Measurements from ENCODE around the gene PHPT1. TPM values are rescaled to one million over a fixed set of nuclear protein-coding genes. Genes with fewer than 3 reads are reported as not detected.
"Not testable (repeated sequence)": the region's sequence is repeated elsewhere in the genome, so short reads cannot be mapped to it uniquely, and the experiment has no call there.

Gene PHPT1
- polyA plus RNA-seq, 4 donors = 111 to 337 (median 169) TPM

DNA sequence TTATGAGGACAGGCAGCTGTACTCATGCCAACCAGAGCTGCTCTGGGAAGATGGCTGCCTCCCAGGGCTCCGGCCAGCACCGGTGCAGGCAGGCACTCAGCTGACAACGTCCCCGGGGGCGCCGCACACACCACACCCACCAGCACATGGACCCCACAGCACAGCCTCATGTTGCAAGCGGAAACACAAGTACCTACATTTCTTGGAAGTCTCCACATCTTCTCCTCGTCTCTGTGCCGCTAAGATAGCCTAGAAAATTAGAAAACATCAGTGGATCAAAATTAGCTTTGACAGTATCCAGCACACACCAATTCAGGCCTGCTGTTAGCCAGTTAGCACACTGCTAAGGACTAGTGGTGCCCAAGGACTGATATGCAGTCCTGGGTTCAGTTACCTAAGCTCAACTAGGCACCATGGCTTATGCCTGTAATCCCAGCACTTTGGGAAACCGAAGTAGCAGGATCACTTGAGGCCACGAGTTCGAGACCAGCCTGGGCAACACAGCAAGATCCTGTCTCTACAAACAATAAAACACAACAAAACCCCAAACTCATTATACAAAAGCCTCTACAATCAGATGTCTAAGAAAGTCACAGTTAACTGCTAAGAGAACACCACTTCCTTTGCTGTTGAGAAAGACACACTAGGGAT, 14.5 kb downstream of the PHPT1 start:
- DNase-seq = peak in 1 of 2 donors; percentile 14
- Histone ChIP-seq H3K27me3 (ENCODE audit: control insufficient read depth in 3 of 3, insufficient read depth in 3 of 3, low read length in 3 of 3) (no peaks in the 10 kb centered on the region), H3K4me1 (ENCODE audit: control insufficient read depth in 3 of 3, insufficient read depth in 2 of 3, low read depth in 1 of 3, low read length in 2 of 3) (peaks cover 3 to 33% (median 6%) of the 10 kb centered on the region in 3 donors), H3K27ac (ENCODE audit: low read depth in 1 of 3, low read length in 2 of 3) (peak overlapping the region in 2 of 3 donors; percentile 25 to 51), H3K9me3 (ENCODE audit: control insufficient read depth in 2 of 2, insufficient read depth in 1 of 2, low read depth in 1 of 2, low read length in 1 of 2) (peaks cover 0 to 14% of the 10 kb centered on the region in 2 donors), H3K36me3 (ENCODE audit: control insufficient read depth in 3 of 3, insufficient read depth in 2 of 3, low read depth in 1 of 3, low read length in 3 of 3) (peaks cover 6 to 67% (median 21%) of the 10 kb centered on the region in 3 donors), H3K4me3 (ENCODE audit: low read depth in 1 of 3, low read length in 3 of 3) (no peak overlapping the region)
- no peak for FAIRE-seq
- WGBS, 3 donors = 89 to 91% (median 89%) methylated on average over 12 of the region's 12 CpGs

DNA sequence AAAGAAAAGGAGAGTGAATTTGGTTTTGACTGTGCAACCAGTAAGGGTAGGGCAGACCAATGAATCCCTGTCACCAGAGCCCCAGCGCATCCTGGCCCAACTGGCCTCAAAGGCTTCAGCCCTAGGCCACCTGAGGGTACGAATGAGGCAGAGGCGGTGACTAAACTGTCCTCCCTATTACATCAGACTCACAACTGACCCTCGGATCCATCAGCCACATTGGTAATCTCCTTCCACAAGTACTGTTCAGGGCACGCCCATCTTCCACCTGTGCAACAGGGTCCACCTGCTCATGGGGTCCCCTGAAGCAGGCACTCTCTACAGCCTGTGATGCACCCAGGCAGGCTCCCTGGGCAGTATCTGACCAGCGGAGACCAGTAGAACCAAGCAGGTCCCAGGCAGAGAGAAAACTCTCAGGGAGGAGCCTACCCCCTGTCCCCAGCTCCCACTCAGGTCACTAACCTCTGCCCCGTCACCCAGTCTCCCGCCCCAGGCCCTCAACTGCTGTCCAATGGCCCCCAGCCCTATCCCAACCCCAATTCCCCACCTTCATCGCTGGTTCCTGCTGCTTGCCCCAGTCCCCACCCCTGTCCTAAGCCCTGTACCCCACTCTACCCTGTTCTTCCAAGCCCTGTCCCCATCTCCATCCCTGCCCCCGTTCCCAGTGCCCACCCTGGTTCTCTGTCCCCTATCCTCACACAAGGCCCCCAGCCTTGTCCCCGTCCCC, 16.0 kb downstream of the PHPT1 start:
- FAIRE-seq (no peak), DNase-seq (peak; percentile 68 to 77)
- H3K4me1 ChIP-seq (ENCODE audit: control insufficient read depth in 3 of 3, insufficient read depth in 2 of 3, low read depth in 1 of 3, low read length in 2 of 3) = peaks cover 3 to 18% (median 6%) of the 10 kb centered on the region in 3 donors
- H3K36me3 ChIP-seq (ENCODE audit: control insufficient read depth in 3 of 3, insufficient read depth in 2 of 3, low read depth in 1 of 3, low read length in 3 of 3) = peaks cover 6 to 52% (median 21%) of the 10 kb centered on the region in 3 donors
- peaks cover 0 to 17% of the 10 kb centered on the region in 2 donors for H3K9me3 ChIP-seq (ENCODE audit: control insufficient read depth in 2 of 2, insufficient read depth in 1 of 2, low read depth in 1 of 2, low read length in 1 of 2)
- no peaks in the 10 kb centered on the region for H3K27me3 ChIP-seq (ENCODE audit: control insufficient read depth in 3 of 3, insufficient read depth in 3 of 3, low read length in 3 of 3)
- 36 to 55% (median 55%) methylated on average over 10 to 11 of the region's 11 CpGs for WGBS, 3 donors
- peak overlapping the region; percentile 76 to 94 (median 91) for H3K27ac ChIP-seq (ENCODE audit: low read depth in 1 of 3, low read length in 2 of 3)
- peak overlapping the region; percentile 67 to 98 (median 96) for H3K4me3 ChIP-seq (ENCODE audit: low read depth in 1 of 3, low read length in 3 of 3)

DNA sequence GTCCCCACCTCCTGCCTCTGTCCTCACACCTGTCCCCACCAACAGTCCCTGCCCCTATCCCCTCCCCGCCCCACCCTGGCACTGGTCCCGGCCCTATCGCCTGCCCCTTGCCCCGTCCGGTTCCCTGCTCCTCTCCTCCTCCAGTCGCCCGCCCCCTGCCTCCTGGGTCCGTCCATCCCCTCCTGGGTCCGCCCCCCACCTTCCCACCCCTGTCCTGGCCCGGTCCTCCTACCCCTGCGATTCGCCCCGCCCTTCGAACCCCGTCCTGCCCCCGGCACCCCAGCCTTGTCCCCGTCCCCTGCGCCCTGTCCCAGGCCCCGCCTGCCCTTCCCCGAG, 16.5 kb downstream of the PHPT1 start:
- peaks cover 0 to 17% of the 10 kb centered on the region in 2 donors for H3K9me3 ChIP-seq (ENCODE audit: control insufficient read depth in 2 of 2, insufficient read depth in 1 of 2, low read depth in 1 of 2, low read length in 1 of 2)
- H3K27ac ChIP-seq (ENCODE audit: low read depth in 1 of 3, low read length in 2 of 3) = peak overlapping the region; percentile 76 to 99 (median 91)
- H3K4me3 ChIP-seq (ENCODE audit: low read depth in 1 of 3, low read length in 3 of 3) = peak overlapping the region; percentile 67 to 98 (median 96)
- peaks cover 6 to 47% (median 21%) of the 10 kb centered on the region in 3 donors for H3K36me3 ChIP-seq (ENCODE audit: control insufficient read depth in 3 of 3, insufficient read depth in 2 of 3, low read depth in 1 of 3, low read length in 3 of 3)
- peaks cover 3 to 13% (median 6%) of the 10 kb centered on the region in 3 donors for H3K4me1 ChIP-seq (ENCODE audit: control insufficient read depth in 3 of 3, insufficient read depth in 2 of 3, low read depth in 1 of 3, low read length in 2 of 3)
- FAIRE-seq = no peak
- peak in 1 of 2 donors; percentile 82 for DNase-seq
- no peaks in the 10 kb centered on the region for H3K27me3 ChIP-seq (ENCODE audit: control insufficient read depth in 3 of 3, insufficient read depth in 3 of 3, low read length in 3 of 3)
- 0 to 3% (median 2%) methylated on average over 12 to 20 of the region's 20 CpGs for WGBS, 3 donors

DNA sequence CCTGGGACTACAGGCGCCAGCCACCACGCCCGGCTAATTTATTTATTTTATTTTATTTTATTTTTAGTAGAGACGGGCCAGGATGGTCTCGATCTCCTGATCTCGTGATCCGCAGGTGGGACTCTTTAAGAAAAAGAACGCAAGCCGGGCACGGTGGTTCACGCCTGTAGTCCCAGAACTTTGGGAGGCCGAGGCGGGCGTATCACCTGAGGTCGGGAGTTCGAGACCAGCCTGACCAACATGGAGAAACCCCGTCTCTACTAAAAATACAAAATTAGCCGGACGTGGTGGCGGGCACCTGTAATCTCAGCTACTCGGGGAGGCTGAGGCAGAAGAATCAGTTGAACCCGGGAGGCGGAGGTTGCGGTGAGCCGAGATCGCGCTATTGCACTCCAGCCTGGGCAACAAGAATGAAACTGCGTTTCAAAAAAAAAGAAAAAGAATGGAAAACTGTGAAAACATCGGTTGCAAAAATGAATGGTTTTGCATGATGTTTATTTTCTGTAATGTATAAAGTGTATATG, 17.8 kb downstream of the PHPT1 start:
- Histone ChIP-seq H3K27ac (ENCODE audit: low read depth in 1 of 3, low read length in 2 of 3) (peak overlapping the region in 1 of 3 donors; percentile 61), H3K36me3 (ENCODE audit: control insufficient read depth in 3 of 3, insufficient read depth in 2 of 3, low read depth in 1 of 3, low read length in 3 of 3) (peaks cover 6 to 35% (median 18%) of the 10 kb centered on the region in 3 donors), H3K4me3 (ENCODE audit: low read depth in 1 of 3, low read length in 3 of 3) (peak overlapping the region; percentile 52 to 98 (median 58)), H3K9me3 (ENCODE audit: control insufficient read depth in 2 of 2, insufficient read depth in 1 of 2, low read depth in 1 of 2, low read length in 1 of 2) (peaks cover 0 to 17% of the 10 kb centered on the region in 2 donors)
- FAIRE-seq; H3K4me1 ChIP-seq (ENCODE audit: control insufficient read depth in 3 of 3, insufficient read depth in 2 of 3, low read depth in 1 of 3, low read length in 2 of 3); DNase-seq; H3K27me3 ChIP-seq (ENCODE audit: control insufficient read depth in 3 of 3, insufficient read depth in 3 of 3, low read length in 3 of 3): not testable (repeated sequence)
- 73 to 84% (median 79%) methylated on average over 29 of the region's 29 CpGs for WGBS, 3 donors

DNA sequence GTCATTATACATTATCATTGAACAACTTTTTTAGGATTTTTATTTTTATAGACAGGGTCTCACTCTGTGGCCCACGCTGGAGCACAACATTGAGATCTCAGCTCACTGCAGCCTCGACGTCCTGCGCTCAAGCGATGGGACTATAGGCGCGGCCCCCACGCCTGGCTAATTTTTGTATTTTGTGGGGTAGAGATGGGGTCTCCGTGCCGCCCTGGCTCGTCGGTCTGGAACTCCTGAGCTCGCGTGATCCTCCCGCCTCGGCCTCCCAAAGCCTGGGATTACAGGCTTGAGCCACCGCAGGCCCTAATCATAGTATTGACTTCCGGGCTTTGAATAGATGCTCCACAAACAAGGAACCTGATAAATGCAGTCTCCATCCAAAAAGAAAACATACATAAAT, 18.3 kb downstream of the PHPT1 start:
- Histone ChIP-seq H3K4me1 (ENCODE audit: control insufficient read depth in 3 of 3, insufficient read depth in 2 of 3, low read depth in 1 of 3, low read length in 2 of 3) (peaks cover 0 to 3% (median 3%) of the 10 kb centered on the region in 3 donors), H3K9me3 (ENCODE audit: control insufficient read depth in 2 of 2, insufficient read depth in 1 of 2, low read depth in 1 of 2, low read length in 1 of 2) (peaks cover 0 to 23% of the 10 kb centered on the region in 2 donors), H3K36me3 (ENCODE audit: control insufficient read depth in 3 of 3, insufficient read depth in 2 of 3, low read depth in 1 of 3, low read length in 3 of 3) (peaks cover 6 to 30% (median 13%) of the 10 kb centered on the region in 3 donors), H3K27ac (ENCODE audit: low read depth in 1 of 3, low read length in 2 of 3) (no peak overlapping the region), H3K4me3 (ENCODE audit: low read depth in 1 of 3, low read length in 3 of 3) (no peak overlapping the region), H3K27me3 (ENCODE audit: control insufficient read depth in 3 of 3, insufficient read depth in 3 of 3, low read length in 3 of 3) (no peaks in the 10 kb centered on the region)
- WGBS, 3 donors = 98 to 99% (median 98%) methylated on average over 18 of the region's 18 CpGs
- DNase-seq = no peak
- no peak for FAIRE-seq

DNA sequence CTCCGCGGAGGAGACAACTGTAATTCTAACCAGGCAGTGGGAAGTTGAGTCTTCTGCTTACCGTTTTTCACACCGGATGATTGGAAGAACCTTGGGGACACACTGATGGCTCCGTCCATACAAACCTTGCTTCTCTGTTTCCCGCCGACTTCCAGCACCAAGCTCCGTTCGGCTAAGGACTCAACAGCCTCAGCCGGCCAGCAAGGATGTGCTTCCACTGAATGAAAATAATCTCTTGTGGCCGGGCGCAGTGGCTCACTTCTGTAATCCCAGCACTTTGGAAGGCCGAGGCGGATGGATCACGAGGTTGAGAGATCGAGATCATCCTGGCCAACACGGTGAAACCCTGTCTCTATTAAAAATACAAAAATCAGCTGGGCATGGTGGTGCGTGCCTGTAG, 18.7 kb downstream of the PHPT1 start:
- no peak for FAIRE-seq
- peaks cover 0 to 26% of the 10 kb centered on the region in 2 donors for H3K9me3 ChIP-seq (ENCODE audit: control insufficient read depth in 2 of 2, insufficient read depth in 1 of 2, low read depth in 1 of 2, low read length in 1 of 2)
- peaks cover 0 to 3% (median 3%) of the 10 kb centered on the region in 3 donors for H3K4me1 ChIP-seq (ENCODE audit: control insufficient read depth in 3 of 3, insufficient read depth in 2 of 3, low read depth in 1 of 3, low read length in 2 of 3)
- DNase-seq = no peak
- H3K27me3 ChIP-seq (ENCODE audit: control insufficient read depth in 3 of 3, insufficient read depth in 3 of 3, low read length in 3 of 3) = no peaks in the 10 kb centered on the region
- peaks cover 4 to 25% (median 9%) of the 10 kb centered on the region in 3 donors for H3K36me3 ChIP-seq (ENCODE audit: control insufficient read depth in 3 of 3, insufficient read depth in 2 of 3, low read depth in 1 of 3, low read length in 3 of 3)
- H3K4me3 ChIP-seq (ENCODE audit: low read depth in 1 of 3, low read length in 3 of 3) = no peak overlapping the region
- WGBS, 3 donors = 97 to 98% (median 98%) methylated on average over 18 of the region's 18 CpGs
- no peak overlapping the region for H3K27ac ChIP-seq (ENCODE audit: low read depth in 1 of 3, low read length in 2 of 3)

DNA sequence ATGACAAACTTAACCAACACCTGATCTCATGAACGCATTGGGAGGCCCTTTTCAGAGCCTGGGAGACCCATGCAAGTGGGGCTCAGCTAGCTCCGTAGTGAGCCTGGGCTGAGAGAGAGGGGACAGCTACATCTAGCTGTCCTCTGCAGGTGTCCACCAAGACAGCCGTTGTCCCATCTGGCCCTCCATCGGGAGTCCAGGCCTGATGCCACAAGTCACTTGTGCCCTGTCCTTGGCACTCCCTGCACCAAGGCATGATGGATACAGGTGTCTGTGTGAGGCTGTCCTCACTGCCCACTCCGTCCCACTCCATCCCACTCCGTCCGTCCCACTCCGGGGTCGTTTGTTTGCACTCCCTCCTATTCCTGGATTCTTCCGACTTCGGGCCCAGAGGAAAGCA, 19.4 kb downstream of the PHPT1 start:
- FAIRE-seq (no peak), DNase-seq (no peak)
- H3K4me3 ChIP-seq (ENCODE audit: low read depth in 1 of 3, low read length in 3 of 3) = no peak overlapping the region
- H3K36me3 ChIP-seq (ENCODE audit: control insufficient read depth in 3 of 3, insufficient read depth in 2 of 3, low read depth in 1 of 3, low read length in 3 of 3) = peaks cover 0 to 18% (median 3%) of the 10 kb centered on the region in 3 donors
- H3K4me1 ChIP-seq (ENCODE audit: control insufficient read depth in 3 of 3, insufficient read depth in 2 of 3, low read depth in 1 of 3, low read length in 2 of 3) = peaks cover 0 to 3% (median 3%) of the 10 kb centered on the region in 3 donors
- peaks cover 0 to 30% of the 10 kb centered on the region in 2 donors for H3K9me3 ChIP-seq (ENCODE audit: control insufficient read depth in 2 of 2, insufficient read depth in 1 of 2, low read depth in 1 of 2, low read length in 1 of 2)
- WGBS, 3 donors = 93 to 97% (median 95%) methylated on average over 11 of the region's 11 CpGs
- no peak overlapping the region for H3K27ac ChIP-seq (ENCODE audit: low read depth in 1 of 3, low read length in 2 of 3)
- H3K27me3 ChIP-seq (ENCODE audit: control insufficient read depth in 3 of 3, insufficient read depth in 3 of 3, low read length in 3 of 3) = no peaks in the 10 kb centered on the region

DNA sequence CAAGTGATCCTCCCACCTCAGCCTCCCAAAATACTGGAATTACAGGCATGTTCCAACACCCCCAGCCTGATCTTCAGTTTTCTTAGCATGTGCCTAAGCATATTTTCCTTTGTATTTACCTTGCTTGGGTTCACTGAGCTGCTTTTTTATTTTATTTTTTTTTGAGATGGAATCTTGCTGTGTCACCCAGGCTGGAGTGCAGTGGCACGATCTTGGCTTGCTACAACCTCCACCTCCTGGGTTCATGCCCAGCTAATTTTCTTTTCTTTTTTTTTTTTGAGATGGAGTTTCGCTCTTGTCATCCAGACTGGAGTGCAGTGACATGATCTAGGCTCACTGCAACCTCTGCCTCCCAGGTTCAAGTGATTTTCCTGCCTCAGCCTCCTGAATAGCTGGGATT, 20.4 kb downstream of the PHPT1 start:
- not testable (repeated sequence) for H3K36me3 ChIP-seq (ENCODE audit: control insufficient read depth in 3 of 3, insufficient read depth in 2 of 3, low read depth in 1 of 3, low read length in 3 of 3); H3K27ac ChIP-seq (ENCODE audit: low read depth in 1 of 3, low read length in 2 of 3); H3K4me1 ChIP-seq (ENCODE audit: control insufficient read depth in 3 of 3, insufficient read depth in 2 of 3, low read depth in 1 of 3, low read length in 2 of 3); FAIRE-seq; H3K4me3 ChIP-seq (ENCODE audit: low read depth in 1 of 3, low read length in 3 of 3); DNase-seq; H3K27me3 ChIP-seq (ENCODE audit: control insufficient read depth in 3 of 3, insufficient read depth in 3 of 3, low read length in 3 of 3)
- 88 to 89% (median 89%) methylated on average over 2 of the region's 2 CpGs for WGBS, 3 donors
- H3K9me3 ChIP-seq (ENCODE audit: control insufficient read depth in 2 of 2, insufficient read depth in 1 of 2, low read depth in 1 of 2, low read length in 1 of 2) = peaks cover 0 to 30% of the 10 kb centered on the region in 2 donors

All from small intestine (tissue), 7 donors.